Limb (tissue), 2 donors: ENCODE measurements around the gene CCDC188.
A peak's percentile ranks its signal among the peaks of the same experiment; 100 is the strongest.

Experiments
- DNase-seq, 2 donors: peaks; one replicate each; pipeline ENCODE4 v3.0.0-alpha.2; 2016; ENCODE audit errors: extremely low spot score in 2 of 2

The CCDC188 gene

DNA sequence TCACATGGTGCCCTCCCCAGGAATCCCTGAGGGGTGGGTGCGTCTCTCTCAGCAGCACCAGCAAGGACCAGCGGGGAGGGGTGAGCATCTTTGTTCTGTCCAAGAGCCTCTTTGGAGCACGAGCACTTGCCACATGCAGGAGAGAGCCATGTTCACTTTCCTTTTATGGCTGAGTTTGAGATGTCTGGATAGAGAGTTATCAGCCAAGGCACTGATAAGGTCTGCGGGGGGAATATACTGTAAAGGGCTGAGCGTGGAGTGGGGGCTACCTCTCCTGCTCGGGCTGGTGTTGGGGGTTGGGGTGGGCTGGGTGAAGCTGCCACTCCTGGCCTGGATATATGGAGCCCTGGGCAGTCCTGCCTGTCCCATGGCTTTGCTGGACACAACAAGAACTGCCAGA lies 34.9 kb upstream of the CCDC188 start:
- DNase-seq, result no peak

DNA sequence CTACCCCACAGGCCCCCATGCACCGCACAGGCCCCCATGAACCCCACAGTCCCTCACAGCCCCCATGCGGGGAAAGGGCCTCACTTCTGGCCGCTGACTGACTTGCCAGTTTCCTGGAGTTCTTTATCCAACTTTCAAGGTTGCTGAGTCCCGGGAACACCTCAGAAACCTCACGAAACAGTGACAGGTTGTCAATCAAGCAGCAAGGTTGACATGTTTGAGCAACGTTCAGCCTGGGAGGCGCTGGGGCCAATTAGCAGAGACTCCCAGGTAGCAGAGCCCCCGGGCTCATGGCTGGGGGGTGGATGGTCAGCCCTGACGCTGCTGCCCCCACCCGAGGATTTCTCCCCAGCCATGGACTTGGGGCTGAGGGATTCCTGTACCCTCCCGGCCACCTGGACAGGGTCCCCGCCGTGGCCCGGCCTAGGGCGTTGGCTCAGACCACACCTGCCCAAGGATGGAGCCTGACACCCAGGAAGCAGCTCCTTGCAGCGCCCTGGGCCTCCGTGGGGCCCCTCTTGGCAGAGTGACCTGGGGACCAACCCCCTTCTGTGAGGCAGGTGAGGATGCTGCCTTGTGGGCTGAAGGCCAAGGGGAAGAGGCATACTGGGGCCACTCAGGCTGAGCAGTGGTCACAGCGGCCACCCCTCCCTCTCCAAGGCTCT lies 33.8 kb upstream of the CCDC188 start:
- DNase-seq, result no peak

DNA sequence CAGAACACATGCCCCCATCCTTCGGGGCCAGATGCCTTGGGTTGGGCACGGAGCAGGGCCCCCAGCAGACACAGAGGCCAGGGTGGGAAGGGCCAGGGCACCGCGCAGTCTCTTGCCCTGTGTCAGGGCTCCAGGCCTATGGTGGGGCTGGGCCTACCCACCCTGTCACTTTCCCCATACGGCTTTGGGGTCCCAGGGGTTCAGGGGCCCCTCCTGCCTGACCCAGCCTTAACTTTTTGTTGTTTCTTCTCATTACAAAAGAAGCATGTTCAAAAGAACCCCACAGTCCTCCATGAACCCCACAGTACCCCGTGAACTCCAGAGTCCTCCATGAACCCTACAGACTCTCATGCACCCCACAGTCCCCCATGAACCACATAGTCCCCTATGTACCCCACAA lies 33.0 kb upstream of the CCDC188 start:
- DNase-seq, result no peak

DNA sequence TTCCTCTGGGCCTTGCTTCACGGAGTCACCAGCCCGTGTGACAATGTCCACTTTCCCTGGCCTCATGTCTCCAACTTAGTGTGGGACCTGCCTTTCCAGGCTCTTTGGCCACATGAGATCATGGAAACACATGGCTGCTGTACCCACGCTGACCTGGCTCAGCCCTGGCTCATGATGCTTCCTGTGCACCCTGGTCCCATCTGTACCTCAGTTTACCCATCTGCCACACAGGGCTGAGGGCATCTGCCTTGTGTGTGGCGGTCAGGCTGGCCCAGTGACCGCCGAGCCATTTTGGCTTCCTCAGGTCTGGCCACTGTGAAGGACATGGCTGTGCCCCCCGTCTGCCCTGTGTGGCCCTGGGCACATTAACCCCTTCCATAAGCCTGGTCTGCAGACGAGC lies 32.2 kb upstream of the CCDC188 start:
- no peak for DNase-seq

DNA sequence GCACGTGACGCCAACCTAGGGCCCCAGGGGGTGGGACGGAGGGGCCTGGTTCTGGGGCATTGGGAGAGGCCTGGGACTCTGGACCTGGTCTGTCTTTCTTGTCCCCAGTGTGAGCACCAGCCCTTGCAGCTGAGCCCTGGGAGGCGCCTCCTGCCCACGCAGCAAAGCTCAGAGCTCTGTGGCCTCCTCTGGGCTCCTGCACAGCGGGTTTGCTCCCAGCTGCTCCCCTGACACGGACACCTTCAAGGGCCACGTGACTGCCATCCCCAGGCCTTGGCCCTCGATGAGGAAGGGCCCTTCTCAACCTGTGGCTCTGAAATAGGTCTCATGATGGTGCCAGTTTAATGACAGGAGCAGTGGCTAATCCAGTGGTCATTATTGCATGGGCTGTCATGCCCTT lies 31.5 kb upstream of the CCDC188 start:
- DNase-seq, result no peak

DNA sequence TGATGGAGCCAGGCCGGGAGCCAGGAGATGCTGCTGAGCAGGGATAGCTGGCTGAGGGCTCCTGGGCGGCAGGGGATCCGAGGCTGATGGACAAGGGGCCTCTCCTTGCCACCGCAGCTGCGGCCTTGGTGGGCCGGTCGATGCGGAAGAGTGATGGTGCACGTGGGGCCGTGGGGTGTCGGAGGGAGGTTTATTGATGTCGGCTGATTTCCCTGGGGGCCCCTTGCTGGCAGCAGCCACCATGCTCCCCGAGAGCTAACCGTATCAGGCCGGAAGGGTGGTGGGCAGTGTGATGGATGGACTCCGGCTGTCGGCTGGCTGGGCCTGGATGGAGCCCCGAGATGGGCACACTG lies 31.0 kb upstream of the CCDC188 start:
- DNase-seq, result no peak

DNA sequence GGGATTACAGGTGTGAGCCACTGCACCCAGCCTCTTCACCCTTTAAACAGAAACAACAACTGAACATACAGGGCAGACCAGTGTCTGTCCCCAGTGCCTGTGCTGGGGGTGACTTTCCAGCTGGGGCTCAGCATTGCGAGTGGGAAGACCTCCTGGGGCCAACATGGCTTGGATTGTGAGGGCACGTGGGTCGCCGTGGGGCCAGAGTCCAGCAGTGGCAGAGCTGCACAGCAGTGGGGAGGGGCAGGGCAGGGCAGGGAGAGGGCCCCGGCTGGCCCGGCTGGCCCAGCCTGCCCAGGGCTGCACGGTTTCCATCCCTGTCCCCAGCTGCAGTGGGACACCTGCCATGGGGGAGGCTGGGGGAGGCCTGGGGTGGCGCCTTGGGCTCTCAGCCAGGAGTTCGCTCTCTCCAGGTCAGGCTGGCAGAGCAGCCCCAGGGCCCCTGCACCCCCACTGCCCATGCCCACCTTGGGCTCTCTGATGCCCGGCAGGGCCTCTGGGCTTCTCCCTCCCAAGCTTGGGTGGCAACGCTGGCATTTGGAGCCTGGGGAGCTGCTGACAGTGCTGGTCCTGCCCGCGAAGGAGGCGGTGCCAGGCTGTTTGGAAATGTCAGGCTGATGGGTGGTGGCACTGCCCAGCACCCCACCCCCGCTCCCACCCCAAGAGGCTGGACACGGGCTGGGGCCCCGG lies 30.5 kb upstream of the CCDC188 start:
- DNase-seq, result no peak

DNA sequence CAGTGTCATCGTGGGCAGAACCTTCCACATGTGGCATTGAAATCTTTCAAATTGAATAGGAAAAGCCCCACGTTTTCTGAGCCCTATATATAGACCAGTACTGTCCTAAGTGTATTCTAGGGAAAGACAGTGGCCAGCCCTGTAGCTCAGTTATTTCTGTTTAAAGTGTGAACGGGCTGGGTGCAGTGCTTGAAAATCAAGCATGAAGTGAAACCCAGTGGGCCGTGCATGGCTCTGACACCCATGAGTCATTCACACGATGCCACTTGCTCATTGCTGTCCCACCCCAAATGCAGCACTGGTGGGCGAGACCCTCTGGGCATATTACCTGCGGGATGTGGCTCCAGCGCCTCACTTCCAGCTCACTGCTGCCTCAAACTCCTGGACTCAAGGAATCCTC lies 29.8 kb upstream of the CCDC188 start:
- no peak for DNase-seq

DNA sequence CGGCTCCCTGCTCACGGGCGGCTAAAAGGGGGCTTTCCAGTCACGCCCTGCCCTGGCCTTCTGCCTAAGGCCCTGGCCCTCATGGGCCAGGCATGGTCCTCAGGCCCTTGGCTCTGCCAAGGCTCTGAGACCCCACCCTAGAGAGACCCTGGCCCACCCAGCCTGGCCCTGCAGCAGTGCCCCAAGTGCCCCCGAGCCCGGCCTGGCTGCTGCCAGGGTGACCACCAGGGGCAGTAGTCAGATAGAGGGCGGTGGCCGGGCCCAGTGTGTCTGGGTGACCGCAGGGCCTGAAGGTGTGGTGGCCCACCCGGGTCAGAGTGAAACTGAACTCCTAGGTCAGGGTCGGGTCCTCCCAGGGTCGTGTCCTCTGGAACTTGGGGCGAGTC lies 29.4 kb upstream of the CCDC188 start:
- DNase-seq, result no peak

DNA sequence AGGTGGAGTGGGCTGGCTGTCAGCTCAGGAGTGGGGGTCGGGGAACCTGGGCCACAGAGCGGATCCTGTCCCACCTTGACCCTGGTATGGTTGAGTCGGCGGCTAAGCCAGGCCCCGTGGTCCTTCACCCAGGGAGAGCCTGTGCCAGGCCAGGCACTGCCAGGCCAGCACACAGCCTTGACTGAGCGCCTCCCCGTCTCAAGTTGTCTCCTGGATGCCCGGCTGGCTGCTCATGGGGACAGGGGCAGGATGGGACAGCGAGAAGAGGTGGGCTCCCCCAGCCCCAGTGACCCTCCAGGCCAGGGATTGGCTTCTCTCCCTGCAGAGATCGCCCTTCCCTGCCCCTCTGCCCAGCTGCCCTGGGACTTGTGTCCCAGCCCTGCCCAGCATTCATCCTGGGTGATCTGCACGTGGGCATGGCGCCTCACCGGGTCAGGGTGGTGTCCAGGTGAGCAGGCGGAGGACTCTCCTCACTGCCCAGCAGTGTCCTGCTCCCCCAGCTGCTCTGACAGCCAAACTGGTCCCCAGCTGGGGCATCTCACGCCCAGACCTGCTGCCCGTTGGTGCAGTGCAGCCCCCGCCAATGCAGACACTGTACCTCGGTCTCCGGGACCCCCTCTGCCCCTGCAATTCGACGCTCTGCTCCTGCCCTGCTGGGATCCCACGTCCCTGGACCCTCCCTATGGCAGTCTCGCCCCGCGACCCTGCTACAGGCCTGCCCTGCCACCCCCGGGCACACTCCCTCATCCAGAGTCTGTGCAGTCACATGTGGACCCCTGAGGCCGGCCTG lies 28.8 kb upstream of the CCDC188 start:
- DNase-seq, result no peak

DNA sequence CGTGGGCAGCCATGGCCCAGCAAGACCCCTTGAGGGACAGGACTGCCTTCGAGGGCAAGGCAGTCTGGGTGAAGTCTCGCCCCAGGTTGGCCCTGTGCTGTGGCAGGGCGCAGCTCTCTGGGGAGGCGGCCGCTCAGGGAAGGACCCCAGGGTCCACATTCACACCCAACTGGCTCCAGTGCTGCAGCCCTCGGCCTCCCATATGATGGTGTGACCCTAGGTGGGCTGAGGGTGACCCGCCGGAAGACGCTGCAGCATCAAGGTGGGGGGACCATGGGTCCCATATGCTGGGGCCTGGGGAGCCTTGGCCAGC lies 28.0 kb upstream of the CCDC188 start:
- DNase-seq, result no peak

DNA sequence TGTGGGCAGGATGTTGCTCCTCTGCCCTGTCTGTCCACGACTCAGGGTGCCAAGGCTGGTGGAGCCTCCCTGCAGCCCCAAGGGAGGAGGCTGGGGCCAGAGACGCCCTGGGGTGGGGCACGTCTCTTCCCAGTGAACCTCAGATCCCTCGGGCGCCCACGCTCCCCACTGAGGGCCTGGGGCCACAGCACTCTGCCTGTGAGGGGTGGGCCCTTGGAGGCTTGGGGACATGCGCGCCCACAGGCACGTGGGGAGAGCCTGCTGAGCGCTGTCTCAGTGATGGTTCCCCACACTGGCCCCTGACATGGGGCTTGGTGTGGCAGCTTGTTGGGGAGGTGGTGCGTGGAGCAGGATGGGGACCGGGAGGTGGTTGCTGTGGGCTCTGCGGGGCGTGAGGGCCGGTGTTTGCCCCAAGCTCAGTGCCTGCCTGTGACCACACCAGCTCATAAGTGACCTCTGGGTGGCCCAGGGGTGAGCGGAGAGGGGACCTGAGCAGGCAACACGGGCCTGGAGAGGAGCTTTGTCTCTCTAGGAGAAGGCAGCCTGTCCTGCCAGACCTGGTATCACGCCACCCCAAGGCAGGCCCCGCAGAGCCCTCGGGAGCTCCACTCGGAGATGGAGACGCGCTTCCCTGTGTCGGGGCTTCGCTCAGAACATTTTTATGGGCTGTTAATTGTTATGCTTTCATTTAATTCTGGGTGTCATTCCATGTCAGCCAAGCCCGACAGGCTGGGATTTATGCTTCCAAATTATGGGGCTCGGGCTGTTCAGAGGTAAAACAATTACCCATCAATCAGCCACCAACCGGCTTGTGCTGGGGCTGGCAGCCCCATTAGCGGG lies 27.4 kb upstream of the CCDC188 start:
- DNase-seq, result no peak

DNA sequence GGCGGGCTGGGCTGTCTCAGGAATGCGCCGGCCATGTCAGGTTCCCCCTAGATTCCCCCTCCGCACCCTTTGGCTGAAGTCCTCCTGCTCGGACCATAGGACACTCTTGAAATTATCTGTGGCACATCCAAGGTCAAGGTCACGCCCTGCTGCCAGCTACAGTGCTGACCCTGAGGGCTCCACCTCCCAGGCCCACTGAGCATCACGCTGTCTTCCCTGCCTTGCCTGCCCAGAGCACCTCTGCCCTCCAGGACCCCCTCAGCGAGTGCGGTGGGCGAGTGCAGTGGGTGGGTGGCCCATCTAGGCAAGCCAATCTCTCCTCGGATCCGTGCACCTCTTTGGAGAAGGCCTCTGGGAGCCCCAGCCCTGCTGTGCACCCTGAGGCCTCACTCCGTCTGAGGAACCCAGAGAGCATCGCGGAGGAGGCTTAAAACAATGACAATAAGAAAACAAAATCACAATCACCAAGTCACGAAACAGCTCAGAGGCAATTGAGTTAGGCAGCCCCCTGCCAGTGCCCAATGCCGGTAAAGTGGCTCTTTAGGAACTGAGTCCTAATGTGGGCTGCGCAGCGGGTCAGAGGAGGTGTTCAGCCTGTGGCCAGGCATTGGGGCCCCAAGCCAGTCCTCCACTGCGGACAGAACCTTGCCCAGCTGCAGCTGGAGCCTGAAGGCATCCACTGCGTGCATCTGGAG lies 26.5 kb upstream of the CCDC188 start:
- DNase-seq, result no peak

DNA sequence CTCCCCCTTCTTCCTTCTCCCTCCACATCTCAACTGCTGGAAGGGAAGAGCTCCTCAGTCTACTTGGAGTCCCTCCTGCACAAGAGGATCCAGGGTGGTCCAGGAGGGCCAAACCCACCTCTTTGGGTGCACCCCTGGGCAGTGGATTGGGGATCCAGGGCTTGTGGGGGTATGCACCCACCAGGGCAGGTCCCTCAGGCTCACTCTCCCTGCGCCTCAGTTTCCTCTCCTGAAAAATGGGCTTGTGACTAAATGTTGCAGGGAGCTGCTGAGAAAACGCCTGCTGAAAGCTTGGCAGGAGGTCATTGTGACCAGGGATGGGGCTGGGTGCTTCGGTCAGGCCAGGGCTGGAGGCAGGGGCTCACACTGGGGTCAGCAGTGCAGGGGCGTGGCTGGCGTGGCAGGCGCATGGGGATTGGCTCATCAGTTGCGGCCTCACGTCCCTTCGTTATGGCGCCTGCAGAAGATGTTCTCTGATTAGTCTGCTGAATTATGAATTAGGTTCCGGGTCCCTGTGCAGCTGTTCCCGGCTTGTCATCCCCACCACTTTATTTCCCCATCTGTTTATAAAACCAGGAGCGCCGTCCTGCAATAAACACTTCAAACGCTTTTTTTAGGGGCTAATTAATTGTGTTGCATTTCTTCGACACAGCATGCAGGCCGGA lies 25.7 kb upstream of the CCDC188 start:
- no peak for DNase-seq

DNA sequence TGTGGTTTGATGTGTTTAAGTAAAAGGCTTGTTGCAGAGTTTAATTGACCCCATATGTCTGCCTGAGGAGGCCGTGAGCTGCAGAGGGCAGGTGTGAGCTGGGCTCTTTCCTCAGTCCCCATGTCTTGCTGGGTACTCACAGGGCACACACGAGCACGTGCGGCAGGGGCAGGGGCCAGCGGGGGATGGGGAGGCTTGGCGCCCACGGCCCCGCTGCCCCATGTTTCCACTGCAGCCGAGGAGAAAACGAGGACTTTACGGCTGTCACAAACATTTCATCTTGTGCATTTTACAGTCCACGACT lies 24.7 kb upstream of the CCDC188 start:
- peak in 1 of 2 donors; percentile 13 for DNase-seq

DNA sequence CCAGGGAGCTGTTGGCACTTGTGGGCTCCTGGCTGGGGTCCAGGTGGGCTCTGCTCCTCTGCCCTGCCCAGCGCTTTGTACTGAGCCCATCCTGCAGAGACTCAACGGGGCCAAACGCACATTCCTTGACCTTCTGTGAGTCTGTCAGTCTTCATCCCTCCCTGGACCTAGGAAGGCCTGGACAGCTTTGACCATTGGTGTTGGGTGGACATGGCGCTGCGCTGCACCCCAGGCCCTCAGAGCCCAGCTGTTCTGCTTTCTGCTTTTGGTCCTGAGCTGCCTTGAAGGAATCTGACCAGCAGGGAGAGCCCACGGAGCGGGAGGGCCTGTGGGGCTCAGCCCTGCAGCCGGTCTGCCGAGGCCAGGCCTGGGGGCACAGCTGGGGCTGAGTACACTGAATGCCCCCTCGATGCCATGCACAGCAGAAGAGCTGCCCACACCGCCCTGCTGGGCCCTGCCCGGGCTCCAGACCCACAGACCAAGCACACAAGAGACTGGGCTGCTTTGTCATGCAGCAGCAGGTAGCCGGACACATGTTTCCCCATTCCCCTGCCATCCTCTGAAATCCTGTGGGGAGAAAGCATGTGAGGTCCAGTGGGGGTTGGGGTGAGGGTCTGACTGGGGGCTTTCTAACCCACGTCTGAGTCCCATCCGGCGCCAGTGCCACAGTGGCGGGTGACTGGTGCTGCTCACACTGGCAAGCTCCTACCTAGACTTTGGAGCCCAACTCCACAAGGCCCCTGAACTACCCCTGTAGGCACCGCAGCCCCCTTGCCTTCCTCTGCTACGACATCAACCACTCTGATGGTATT lies 24.1 kb upstream of the CCDC188 start:
- no peak for DNase-seq

DNA sequence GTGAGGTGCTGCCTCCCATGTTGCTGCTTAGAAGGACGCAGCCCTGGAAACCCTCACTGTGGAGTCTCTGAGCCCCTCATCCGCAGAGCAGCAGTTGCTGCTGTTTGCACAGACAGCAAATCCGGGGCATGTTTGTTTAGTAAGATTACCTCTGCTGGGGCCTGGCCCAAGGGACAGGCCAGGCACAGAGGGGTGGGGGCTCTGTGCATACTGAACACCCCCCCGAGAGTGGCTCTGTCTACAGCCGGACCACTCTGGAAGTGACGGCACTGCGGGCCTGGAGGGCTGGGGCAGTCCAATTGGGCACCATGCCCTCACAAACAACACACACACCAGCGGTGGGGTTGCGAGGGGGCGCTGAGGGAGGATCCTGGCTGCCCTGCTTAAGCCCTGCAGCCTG lies 22.9 kb upstream of the CCDC188 start:
- no peak for DNase-seq

DNA sequence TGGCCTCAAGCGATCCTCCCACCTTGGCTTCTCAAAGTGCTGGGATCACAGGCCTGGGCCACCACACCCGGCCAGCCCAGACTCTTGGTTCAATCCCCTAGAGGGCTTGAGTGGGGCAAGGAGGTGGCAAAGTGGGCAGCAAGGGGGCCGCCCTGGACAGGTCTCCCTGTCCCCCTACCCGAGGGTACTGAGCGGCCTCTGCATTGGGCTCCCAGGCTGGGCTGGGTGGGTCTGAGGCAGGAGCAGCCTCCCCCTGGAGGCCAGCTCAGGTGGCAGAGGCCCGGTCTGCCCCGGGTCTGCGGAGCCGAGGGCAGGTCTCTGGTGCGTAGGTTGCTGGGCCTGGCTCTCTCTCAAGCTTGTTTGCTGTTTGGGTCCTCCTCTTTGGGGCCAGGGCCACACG lies 22.4 kb upstream of the CCDC188 start:
- no peak for DNase-seq

DNA sequence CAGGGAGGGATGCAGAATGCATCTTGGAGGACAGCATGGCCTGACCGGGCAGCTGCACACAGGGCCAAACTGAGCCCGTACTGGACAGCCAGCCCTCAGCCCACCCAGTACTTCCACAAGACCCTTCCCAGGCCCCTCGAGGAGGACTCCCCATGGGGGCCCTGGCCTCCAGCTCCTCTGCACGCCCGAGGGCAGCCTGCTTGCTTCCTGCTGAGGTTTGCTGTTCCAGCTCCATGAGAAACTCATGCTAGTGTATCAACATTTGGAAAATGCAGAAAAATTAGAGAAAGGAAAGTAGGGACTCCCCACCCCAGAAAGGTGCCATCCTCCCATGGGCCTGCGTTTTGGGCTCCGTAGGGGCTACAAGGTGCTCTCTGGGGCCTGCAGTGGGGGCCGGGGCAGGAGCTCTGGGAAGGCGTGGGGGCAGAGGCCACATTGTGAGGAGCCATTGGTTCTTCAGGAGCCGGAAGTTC lies 21.3 kb upstream of the CCDC188 start:
- DNase-seq, result no peak
